IMR-90 (cell line): ENCODE measurements around the gene SOX30. TPM values are rescaled to one million over a fixed set of nuclear protein-coding genes. Genes with fewer than 3 reads are reported as not detected.
"Not testable (repeated sequence)": the region's sequence is repeated elsewhere in the genome, so short reads cannot be mapped to it uniquely, and the experiment has no call there.

Experiments used
- ATAC-seq: fragments of 200-7000 bp; cut with Tn5 transposase; 2 replicates; pipeline ENCODE4 v1.9.1; 2020; ENCODE audit warnings: low read depth, mild to moderate bottlenecking, moderate library complexity
- BruUV-seq: library from RNA; stranded (reverse); fragments of 400-500 nt; replicated peaks from 2 replicates; lab custom pipeline; 2021; lab: Mats Ljungman, UMichigan
- CTCF ChIA-PET: fragments of 300-600 bp; formaldehyde crosslinking; extraction: SDS; loops from one replicate; lab custom pipeline; 2021; ENCODE audit warnings: antibody characterized with exemption; lab: Yijun Ruan, JAX
- POLR2A ChIA-PET: fragments of 300-600 bp; sonication (Branson Sonifier 250); formaldehyde crosslinking; loops from one replicate; lab custom pipeline; 2022; ENCODE audit warnings: antibody characterized with exemption; ENCODE audit not compliant: unreplicated experiment; lab: Charles Lee
- DNase-seq: peaks from one replicate; pipeline ENCODE4 v3.0.0; 2013
- H2AFZ ChIP-seq: replicated peaks from 2 replicates; pipeline ENCODE3; 2013; ENCODE audit warnings: low read length, mild to moderate bottlenecking; ENCODE audit not compliant: poor library complexity
- H2AK5ac ChIP-seq: 2 replicates; pipeline ENCODE4 v1.6.1; 2013; ENCODE audit warnings: low read depth, low read length, inconsistent platforms
- H2AK9ac ChIP-seq: replicated peaks from 2 replicates; pipeline ENCODE3; 2013; ENCODE audit warnings: mild to moderate bottlenecking, low read depth, low read length, moderate library complexity; ENCODE audit not compliant: poor library complexity
- H2BK120ac ChIP-seq: 2 replicates; pipeline ENCODE4 v1.6.1; 2013; ENCODE audit warnings: low read depth, low read length, inconsistent platforms
- H2BK15ac ChIP-seq: 3 replicates; pipeline ENCODE4 v1.6.1; 2013; ENCODE audit warnings: low read depth, low read length, inconsistent platforms
- H2BK20ac ChIP-seq: 2 replicates; pipeline ENCODE4 v1.6.1; 2013; ENCODE audit warnings: low read depth, mild to moderate bottlenecking, inconsistent platforms, low read length, moderate library complexity
- H2BK5ac ChIP-seq: 2 replicates; pipeline ENCODE4 v1.6.1; 2013; ENCODE audit warnings: mild to moderate bottlenecking, low read depth, low read length, inconsistent platforms; ENCODE audit not compliant: poor library complexity, severe bottlenecking
- H3K14ac ChIP-seq: replicated peaks from 2 replicates; pipeline ENCODE4 v1.6.1; 2013; ENCODE audit warnings: low read depth, low read length, inconsistent platforms
- H3K18ac ChIP-seq: 2 replicates; pipeline ENCODE4 v1.6.1; 2013; ENCODE audit warnings: low read depth, low read length, control low read depth
- H3K23ac ChIP-seq: 2 replicates; pipeline ENCODE4 v1.6.1; 2013; ENCODE audit warnings: low read depth, low read length, inconsistent platforms
- H3K27ac ChIP-seq: 2 replicates; pipeline ENCODE4 v1.5.1; 2013; ENCODE audit warnings: mild to moderate bottlenecking, control low read depth, low read length; ENCODE audit not compliant: insufficient read depth
- H3K27me3 ChIP-seq: 2 replicates; pipeline ENCODE4 v1.6.1; 2013; ENCODE audit warnings: low read length; ENCODE audit not compliant: control insufficient read depth, insufficient read depth
- H3K36me3 ChIP-seq: 2 replicates; pipeline ENCODE4 v1.6.1; 2013; ENCODE audit warnings: low read length, mixed read lengths; ENCODE audit not compliant: control insufficient read depth, insufficient read depth
- H3K4ac ChIP-seq: 2 replicates; pipeline ENCODE4 v1.6.1; 2013; ENCODE audit warnings: low read depth, low read length, inconsistent platforms
- H3K4me1 ChIP-seq: 2 replicates; pipeline ENCODE4 v1.6.1; 2013; ENCODE audit warnings: low read length, mixed read lengths; ENCODE audit not compliant: control insufficient read depth, insufficient read depth
- H3K4me2 ChIP-seq: 2 replicates; pipeline ENCODE4 v1.6.1; 2013; ENCODE audit warnings: low read depth, mild to moderate bottlenecking, control low read depth, low read length, moderate library complexity
- H3K4me3 ChIP-seq: 2 replicates; pipeline ENCODE4 v1.5.1; 2013; ENCODE audit warnings: low read depth, mild to moderate bottlenecking, control low read depth, low read length, moderate library complexity; ENCODE audit not compliant: insufficient read depth
- H3K56ac ChIP-seq: 2 replicates; pipeline ENCODE4 v1.6.1; 2013; ENCODE audit warnings: low read length, inconsistent platforms; ENCODE audit not compliant: insufficient read depth; ENCODE audit errors: extremely low read depth
- H3K79me1 ChIP-seq, 2 experiments: 2 replicates each; pipeline ENCODE4 v1.6.1; 2013; ENCODE audit warnings: low read length in 2 of 2, inconsistent platforms in 1 of 2, low read depth in 1 of 2
- H3K9ac ChIP-seq: 2 replicates; pipeline ENCODE4 v1.6.1; 2013; ENCODE audit warnings: low read depth, low read length, control low read depth
- H3K9me1 ChIP-seq: 2 replicates; pipeline ENCODE4 v1.6.1; 2013; ENCODE audit warnings: low read length, inconsistent platforms; ENCODE audit not compliant: insufficient read depth
- H3K9me3 ChIP-seq: 2 replicates; pipeline ENCODE4 v1.6.1; 2013; ENCODE audit warnings: low read length; ENCODE audit not compliant: control insufficient read depth, insufficient read depth
- H4K20me1 ChIP-seq: 2 replicates; pipeline ENCODE4 v1.6.1; 2013; ENCODE audit warnings: low read length, inconsistent platforms; ENCODE audit not compliant: insufficient read depth
- H4K5ac ChIP-seq: 2 replicates; pipeline ENCODE4 v1.6.1; 2013; ENCODE audit warnings: mild to moderate bottlenecking, low read depth, low read length, control low read depth
- H4K8ac ChIP-seq, 2 experiments: 2 replicates each; pipeline ENCODE4 v1.6.1; 2013; ENCODE audit warnings: low read depth in 2 of 2, low read length in 2 of 2, control low read depth in 1 of 2, inconsistent platforms in 1 of 2
- H4K91ac ChIP-seq: 2 replicates; pipeline ENCODE4 v1.6.1; 2013; ENCODE audit warnings: low read depth, low read length, inconsistent platforms; ENCODE audit not compliant: insufficient read depth
- WGBS, 2 experiments: methylation state at CpG; one replicate each; pipeline versions ENCODE4 v1.1.5 to v1.1.7; 2013; ENCODE audit warnings: missing lambda C conversion rate in 2 of 2; ENCODE audit not compliant: insufficient read length in 1 of 2; ENCODE audit errors: extremely low coverage in 2 of 2; 5-methylcytosine and 5-hydroxymethylcytosine counted together
- dilution Hi-C: fragments of 300-500 bp; cut with HindIII; formaldehyde crosslinking; loops from one replicate; pipeline ENCODE4 v1.14.3; 2018; ENCODE audit warnings: low sequenced_read_pairs; ENCODE audit not compliant: unreplicated experiment
- in situ Hi-C: fragments of 300-500 bp; cut with MboI; formaldehyde crosslinking; loops from 3 replicates; pipeline ENCODE4 v1.14.3; 2019; ENCODE audit warnings: low sequenced_read_pairs, inconsistent platforms, mixed read lengths
- intact Hi-C: fragments of 100-400 bp; cut with micrococcal nuclease; formaldehyde crosslinking; loops from 2 replicates; pipeline ENCODE4 v1.10.0; 2022
- polyA plus RNA-seq, 3 experiments: library from polyadenylated mRNA; depleted of rRNA; stranded (reverse); fragments of >200 nt; gene quantifications; 2 replicates each; pipeline ENCODE4 v1.2.3, GENCODE V29; 2012; ENCODE audit warnings: low replicate concordance in 1 of 3
- total RNA-seq: library from RNA; depleted of rRNA; stranded (reverse); fragments of >200 nt; gene quantifications from 2 replicates; pipeline ENCODE4 v1.2.3, GENCODE V29; 2012

SOX30 gene
- total and polyA plus RNA-seq, 2 of the 4 experiments (the other 2 are of a cell fraction), result not detected

DNA sequence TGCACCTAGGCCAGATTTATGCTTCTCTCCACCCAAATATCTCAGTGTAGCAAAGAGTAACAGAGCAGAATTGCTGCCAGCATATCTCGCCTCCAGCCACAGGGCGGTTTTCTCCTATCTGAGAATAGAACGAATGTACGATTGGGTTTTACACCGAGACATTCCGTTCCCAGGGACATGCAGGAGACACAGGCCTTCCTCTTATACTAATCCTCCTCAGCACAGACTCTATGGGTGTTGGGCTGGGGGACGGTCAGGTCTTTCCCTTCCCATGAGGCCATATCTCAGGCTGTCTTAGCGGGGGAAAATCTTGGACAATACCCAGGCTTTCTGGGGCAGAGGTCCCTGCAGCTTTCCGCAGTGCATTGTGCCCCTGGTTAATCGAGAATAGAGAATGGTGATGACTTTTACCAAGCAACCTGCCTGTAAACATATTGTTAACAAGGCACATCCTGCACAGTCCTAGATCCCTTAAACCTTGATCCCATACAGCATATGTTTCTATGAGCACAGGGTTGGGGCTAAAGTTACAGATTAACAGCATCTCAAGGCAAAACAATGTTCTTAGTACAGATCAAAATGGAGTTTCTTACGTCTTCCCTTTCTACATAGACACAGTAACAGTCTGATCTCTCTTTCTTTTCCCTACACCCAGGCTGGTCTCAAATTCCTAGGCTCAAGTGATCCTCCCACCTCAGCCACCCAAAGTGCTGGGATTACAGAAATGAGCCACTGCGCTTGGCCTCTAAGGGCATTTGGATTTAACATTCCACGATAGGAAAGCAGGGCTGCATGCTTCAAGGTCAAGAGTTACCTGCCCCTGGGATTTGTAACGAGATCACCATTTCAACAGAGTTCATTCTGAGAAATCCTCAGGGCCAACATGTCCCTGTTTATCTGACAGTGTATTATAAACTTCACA, 34.3 kb upstream of the SOX30 start:
- CTCF ChIA-PET, result not testable (repeated sequence)

More for the DNA sequence above, 34.3 kb upstream of the SOX30 start:
- H3K79me1 ChIP-seq, H3K23ac ChIP-seq, H2BK20ac ChIP-seq, H3K4ac ChIP-seq, H2BK5ac ChIP-seq, H3K4me1 ChIP-seq, H2AK5ac ChIP-seq, H3K9me1 ChIP-seq, BruUV-seq, DNase-seq, in situ Hi-C loops, H3K4me3 ChIP-seq, H3K14ac ChIP-seq, H3K27me3 ChIP-seq, H2BK120ac ChIP-seq, H4K5ac ChIP-seq, H3K4me2 ChIP-seq, POLR2A ChIA-PET, ATAC-seq, H2AFZ ChIP-seq, H3K56ac ChIP-seq, H2AK9ac ChIP-seq, H3K36me3 ChIP-seq, H3K18ac ChIP-seq, dilution Hi-C loops, H4K8ac ChIP-seq, intact Hi-C loops, H4K20me1 ChIP-seq, H3K27ac ChIP-seq, H3K9me3 ChIP-seq, H3K9ac ChIP-seq, H4K91ac ChIP-seq, H2BK15ac ChIP-seq: not testable (repeated sequence)
- WGBS, 2 experiments, result 75% methylated on average over 4 of the region's 14 CpGs; no CpG with 5 or more reads in 1 of the 2 experiments
